SU-DHL-6 (cell line): ENCODE data around the gene KLB.

Experiments used
- CTCF ChIP-seq: fragments of 200-600 bp; sonication (generic); IDR thresholded peaks from one replicate; pipeline ENCODE4 v1.5.1; 2017; ENCODE audit warnings: antibody characterized with exemption, mild to moderate bottlenecking, low read length, moderate library complexity; ENCODE audit not compliant: insufficient read depth, poor library complexity, severe bottlenecking
- EZH2phosphoT487 ChIP-seq: fragments of 200-600 bp; sonication (generic), shearing (Covaris generic); conservative IDR thresholded peaks from 2 replicates; pipeline ENCODE4 v1.6.1; 2018; ENCODE audit warnings: mild to moderate bottlenecking, antibody characterized with exemption, low read length, moderate library complexity, mixed read lengths

DNA sequence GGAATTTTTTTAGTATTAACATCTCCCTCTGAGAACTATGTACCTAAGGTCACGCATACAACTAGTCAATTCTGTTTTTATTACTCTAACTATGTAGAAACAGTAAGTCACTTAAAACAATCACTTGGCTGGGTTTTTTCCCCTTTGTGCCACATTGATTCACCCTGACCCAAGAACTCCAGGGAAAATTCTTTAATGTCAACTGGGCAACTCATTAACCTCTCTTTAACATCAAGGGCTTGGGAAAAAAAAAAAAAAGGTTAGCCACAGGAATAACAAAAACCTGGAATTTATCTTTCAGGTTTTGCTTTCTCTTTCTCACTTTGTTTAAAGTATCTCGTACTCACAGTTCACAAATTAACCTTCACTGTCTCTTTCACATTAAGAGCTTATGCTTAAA is 43.9 kb downstream of the KLB start:
- TF ChIP-seq CTCF (no peak), EZH2phosphoT487 (no peak)
